ENCODE results near the gene LRRC34.

Gene LRRC34

GRCh38 chr3:169812332-169813235 lies at the start of gene LRRC34, which contains the start of gene LRRIQ4:
Gene LRRC34, minus strand, starts transcription at chr3:169812904. Its CDS starts 356 bp downstream, at chr3:169812548.
Gene LRRIQ4, plus strand, starts transcription at chr3:169812870. Its CDS starts 9,052 bp downstream, at chr3:169821922.
- DNase-seq = peak; percentile 78

- DNase-seq = no peak
Measured at GRCh38 chr3:169861871-169862270, 49.2 kb upstream of the LRRC34 start.

GRCh38 chr3:169857811-169858210 lies 45.1 kb upstream of the LRRC34 start:
- no peak for DNase-seq

GRCh38 chr3:169855514-169855913 lies 42.8 kb upstream of the LRRC34 start:
- DNase-seq = no peak

GRCh38 chr3:169850618-169851017 lies 37.9 kb upstream of the LRRC34 start:
- no peak for DNase-seq

- peak; percentile 9 for DNase-seq
Measured at GRCh38 chr3:169848741-169849140, 36.0 kb upstream of the LRRC34 start.

GRCh38 chr3:169847896-169848295 lies 35.2 kb upstream of the LRRC34 start:
- DNase-seq = no peak

- DNase-seq = peak; percentile 93
Measured at GRCh38 chr3:169846458-169847193, 33.9 kb upstream of the LRRC34 start.

GRCh38 chr3:169842960-169843359 lies 30.3 kb upstream of the LRRC34 start:
- DNase-seq = no peak

GRCh38 chr3:169841171-169841570 lies 28.5 kb upstream of the LRRC34 start:
- peak; percentile 14 for DNase-seq

- no peak for DNase-seq
Measured at GRCh38 chr3:169838511-169839030, 25.9 kb upstream of the LRRC34 start.

- peak; percentile 28 for DNase-seq
Measured at GRCh38 chr3:169836942-169837275, 24.2 kb upstream of the LRRC34 start.

GRCh38 chr3:169836078-169836941 lies 23.6 kb upstream of the LRRC34 start:
- DNase-seq = peak; percentile 42

GRCh38 chr3:169835533-169835932 lies 22.8 kb upstream of the LRRC34 start:
- DNase-seq = no peak

GRCh38 chr3:169827712-169828111 lies 15.0 kb upstream of the LRRC34 start:
- no peak for DNase-seq

GRCh38 chr3:169825316-169825715 lies 12.6 kb upstream of the LRRC34 start:
- DNase-seq = no peak

- DNase-seq = no peak
Measured at GRCh38 chr3:169822983-169823382, 10.3 kb upstream of the LRRC34 start.

- no peak for DNase-seq
Measured at GRCh38 chr3:169822540-169822939, 9.8 kb upstream of the LRRC34 start.

GRCh38 chr3:169822091-169822490 lies 9.4 kb upstream of the LRRC34 start:
- DNase-seq = no peak

GRCh38 chr3:169818316-169818715 lies 5.6 kb upstream of the LRRC34 start:
- peak; percentile 54 for DNase-seq

GRCh38 chr3:169815590-169816150 lies 3.0 kb upstream of the LRRC34 start:
- no peak for DNase-seq

- peak; percentile 16 for DNase-seq
Measured at GRCh38 chr3:169813757-169814517, 1.2 kb upstream of the LRRC34 start.
